NCI-H1417 treated with DMSO at 0.1 percent for 48 hours (cell line): ENCODE measurements around the gene IL22RA2.
A peak's percentile ranks its signal among the peaks of the same experiment; 100 is the strongest.
"Not testable (repeated sequence)": the region's sequence is repeated elsewhere in the genome, so short reads cannot be mapped to it uniquely, and the experiment has no call there.

Source experiments
- DNase-seq: peaks from one replicate; lab custom pipeline; 2025; lab: John Stamatoyannopoulos, UW

IL22RA2 gene, protein sequence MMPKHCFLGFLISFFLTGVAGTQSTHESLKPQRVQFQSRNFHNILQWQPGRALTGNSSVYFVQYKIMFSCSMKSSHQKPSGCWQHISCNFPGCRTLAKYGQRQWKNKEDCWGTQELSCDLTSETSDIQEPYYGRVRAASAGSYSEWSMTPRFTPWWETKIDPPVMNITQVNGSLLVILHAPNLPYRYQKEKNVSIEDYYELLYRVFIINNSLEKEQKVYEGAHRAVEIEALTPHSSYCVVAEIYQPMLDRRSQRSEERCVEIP

GRCh38 chr6:137173501-137173900, at the start of gene IL22RA2:
TSS of gene IL22RA2 (minus strand) at chr6:137173644. CDS start at chr6:137161749, 11,895 bp downstream.
- DNase-seq = no peak

GRCh38 chr6:137222381-137222780, 48.9 kb upstream of the IL22RA2 start:
- DNase-seq = no peak

DNA sequence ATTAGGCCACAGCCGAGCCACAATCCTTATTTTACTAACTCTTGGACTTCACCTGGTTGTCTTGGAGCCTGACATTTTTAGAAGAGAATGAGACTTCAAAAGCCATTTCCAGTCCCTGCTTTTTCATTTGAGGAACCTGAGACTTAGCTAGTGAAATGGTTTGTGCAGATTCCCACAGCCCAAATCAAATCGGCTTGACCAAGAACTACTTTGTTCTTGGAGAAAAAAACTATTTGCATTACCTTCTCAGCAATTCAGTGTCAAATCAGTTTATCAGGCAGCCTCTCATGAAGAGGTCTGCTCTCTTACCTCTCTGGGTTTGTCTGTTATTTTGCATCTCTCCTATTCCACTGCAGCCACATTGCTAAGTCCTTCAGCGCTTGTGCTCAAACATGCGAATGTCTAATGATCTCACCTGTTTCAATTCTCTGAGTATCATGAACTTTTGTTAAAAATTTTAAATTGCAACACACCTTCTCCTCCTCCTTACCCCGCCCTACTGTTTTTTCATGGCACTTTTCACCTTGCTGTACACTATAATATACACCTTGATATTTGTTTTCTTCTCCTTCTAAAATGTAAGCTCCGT, 46.3 kb upstream of the IL22RA2 start:
- no peak for DNase-seq

DNA sequence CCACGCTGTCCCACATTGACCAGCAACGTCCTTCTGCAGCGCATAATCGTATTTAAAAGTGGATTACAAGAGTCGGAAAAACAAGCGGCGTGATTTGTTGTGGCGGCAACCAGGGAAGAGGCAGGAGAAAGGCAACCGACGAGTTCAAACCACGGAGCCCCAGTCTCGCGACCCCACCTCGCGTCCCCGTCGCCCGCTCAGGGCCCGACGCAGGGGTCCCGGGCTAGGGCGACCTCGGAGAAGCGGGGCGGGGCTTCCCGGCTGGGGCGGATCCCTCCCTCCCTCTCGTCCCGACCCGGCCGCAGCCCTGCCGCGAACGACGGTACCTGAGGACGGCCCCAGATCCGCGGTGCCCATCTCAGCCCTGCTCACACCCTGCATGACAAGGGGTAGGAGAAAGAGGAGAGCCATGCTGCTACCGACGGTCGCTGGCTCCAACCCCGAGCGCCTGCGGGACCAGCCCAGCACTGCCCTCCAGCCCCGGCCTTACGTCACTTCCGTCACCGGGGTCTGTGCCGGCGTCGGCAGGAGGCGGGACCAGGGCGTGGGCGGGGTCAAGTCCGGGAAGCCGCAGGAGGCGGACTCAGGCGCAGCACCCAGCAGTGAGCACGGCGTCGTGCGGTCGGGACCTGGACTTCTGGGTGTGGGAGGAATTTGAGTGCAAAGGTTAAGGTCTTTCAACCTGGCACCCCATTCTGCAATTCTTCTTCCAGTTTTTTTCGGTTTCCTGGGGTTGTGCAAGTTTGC, 45.6 kb upstream of the IL22RA2 start, which contains the start of gene IFNGR1:
TSS of gene IFNGR1 (minus strand) at position 469 of the 747 bp plus-strand sequence. CDS start at position 411, 58 bp downstream.
- peak; percentile 86 for DNase-seq

- no peak for DNase-seq
These were observed 45.1 kb upstream of the IL22RA2 start for GRCh38 chr6:137218473-137218916.

DNA sequence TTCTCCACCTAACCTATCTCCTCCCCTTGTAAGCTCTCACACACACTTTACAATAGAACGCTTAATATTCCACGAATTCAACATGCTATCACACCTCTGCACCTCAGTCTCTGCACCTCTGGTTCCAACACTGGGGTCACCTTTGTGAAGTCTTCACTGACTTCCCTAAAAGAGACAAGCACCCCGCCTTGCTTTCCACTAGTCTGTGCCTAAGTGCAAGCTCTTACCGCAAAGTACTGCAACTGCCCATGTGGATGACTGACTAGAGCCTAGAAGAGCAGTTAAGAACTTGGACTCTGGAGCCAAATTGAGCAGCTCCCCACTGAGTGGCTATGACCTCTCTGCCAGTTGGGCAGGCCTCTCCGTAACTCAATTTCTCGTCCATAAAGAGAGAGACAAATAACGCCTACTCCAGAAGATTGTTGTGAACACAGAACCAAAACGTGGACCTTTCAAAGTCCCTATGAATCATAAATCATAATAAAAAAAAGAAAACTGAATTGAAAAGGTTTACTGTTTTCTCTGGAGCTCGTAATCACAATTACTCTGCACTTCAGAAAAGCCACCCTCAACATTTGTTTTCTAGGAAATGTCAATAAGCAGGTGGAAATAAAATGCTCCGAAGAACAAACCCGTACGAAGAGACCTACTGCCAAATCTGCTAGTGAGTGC, 44.5 kb upstream of the IL22RA2 start:
- no peak for DNase-seq

- no peak for DNase-seq
These were observed 43.6 kb upstream of the IL22RA2 start for GRCh38 chr6:137216875-137217553.

DNA sequence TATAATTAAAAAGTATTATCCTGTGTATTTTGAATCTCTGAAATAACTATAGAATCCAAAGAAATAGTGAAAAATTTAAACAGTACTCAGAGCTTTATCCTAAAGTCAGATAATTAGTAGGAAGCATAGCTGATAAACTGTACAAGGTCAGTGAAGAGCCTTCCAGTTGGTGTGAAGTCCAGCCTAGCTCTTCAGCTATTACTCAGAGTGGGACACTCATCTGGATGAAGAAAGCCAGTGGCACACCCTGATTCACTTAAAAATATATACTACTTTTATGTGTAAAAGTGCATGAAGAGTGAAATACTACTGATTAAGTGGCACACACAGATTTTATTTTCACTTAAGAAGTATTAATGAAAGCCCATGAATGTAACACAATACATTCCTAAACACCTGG, 42.7 kb upstream of the IL22RA2 start:
- no peak for DNase-seq

GRCh38 chr6:137215630-137216029, 42.2 kb upstream of the IL22RA2 start:
- not testable (repeated sequence) for DNase-seq

DNA sequence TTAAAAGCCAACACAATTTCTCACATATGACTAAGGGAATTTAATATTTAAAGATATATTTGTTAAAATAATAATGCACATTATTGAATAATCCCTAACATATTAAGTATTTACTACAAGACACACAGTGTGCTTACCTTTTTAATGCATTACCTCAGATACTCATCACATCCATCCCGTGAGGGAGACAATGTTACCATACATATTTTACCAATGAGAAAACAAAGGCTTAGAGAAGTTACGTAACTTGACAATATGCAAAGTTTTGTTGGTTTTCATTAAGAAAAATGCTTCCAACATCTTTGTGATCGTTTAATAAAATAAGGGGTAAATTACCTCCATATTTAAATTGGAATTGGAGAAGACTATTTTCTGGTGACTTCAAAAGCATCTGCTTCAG, 41.5 kb upstream of the IL22RA2 start:
- DNase-seq = no peak

GRCh38 chr6:137213813-137214212, 40.4 kb upstream of the IL22RA2 start:
- no peak for DNase-seq

DNA sequence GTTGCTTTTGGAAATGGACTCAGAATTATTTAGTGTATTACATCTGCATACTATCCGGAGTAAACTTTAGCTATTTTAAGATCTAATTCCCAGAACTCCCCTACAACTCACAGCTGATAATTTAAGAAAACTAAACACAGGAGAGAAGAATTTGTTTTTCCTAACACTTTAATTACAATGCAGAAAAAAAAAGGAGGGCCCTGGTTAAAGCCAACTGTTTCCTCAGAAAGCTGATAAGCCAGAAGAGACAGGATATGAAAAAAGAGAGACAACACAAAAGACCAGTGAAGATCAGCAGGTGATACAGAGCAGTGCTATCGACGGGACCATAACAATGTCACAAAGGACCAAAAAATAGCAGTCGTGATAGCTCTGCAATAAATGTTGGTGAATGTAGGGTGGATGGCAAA, 39.9 kb upstream of the IL22RA2 start:
- no peak for DNase-seq

GRCh38 chr6:137211910-137212309, 38.5 kb upstream of the IL22RA2 start:
- no peak for DNase-seq

- no peak for DNase-seq
These were observed 37.5 kb upstream of the IL22RA2 start for GRCh38 chr6:137210903-137211302.

- DNase-seq = no peak
These were observed 34.8 kb upstream of the IL22RA2 start for GRCh38 chr6:137208279-137208678.

DNA sequence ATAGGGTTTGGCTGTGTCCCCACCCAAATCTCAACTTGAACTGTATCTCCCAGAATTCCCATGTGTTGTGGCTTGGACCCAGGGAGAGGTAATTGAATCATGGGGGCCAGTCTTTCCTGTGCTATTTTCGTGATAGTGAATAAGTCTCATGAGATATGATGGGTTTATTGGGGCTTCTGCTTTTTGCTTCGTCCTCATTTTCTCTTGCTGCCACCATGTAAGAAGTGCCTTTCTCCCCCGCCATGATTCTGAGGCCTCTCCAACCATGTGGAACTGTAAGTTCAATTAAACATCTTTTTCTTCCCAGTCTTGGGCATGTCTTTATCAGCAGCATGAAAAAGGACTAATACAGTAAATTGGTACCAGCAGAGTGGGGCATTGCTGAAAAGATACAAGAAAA, 34.0 kb upstream of the IL22RA2 start:
- DNase-seq = not testable (repeated sequence)

DNA sequence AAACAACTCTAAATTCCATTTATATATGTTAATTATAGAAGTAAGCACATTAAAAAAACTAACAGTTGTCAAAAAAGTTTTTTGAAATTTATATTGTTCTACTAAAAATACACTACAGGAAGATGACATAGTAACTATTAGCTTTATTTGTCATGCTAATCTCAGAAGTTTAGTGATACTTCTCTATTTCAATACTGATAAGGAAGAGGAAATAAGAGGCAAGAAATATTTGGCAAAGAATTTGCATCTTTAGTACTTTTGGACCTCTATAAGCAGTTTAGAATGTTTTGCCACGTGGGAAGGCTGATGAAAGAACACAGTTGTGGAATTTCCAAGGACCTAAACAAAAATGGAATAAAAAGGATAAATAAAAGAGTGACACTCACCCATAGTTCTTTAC, 33.1 kb upstream of the IL22RA2 start:
- DNase-seq = no peak

DNA sequence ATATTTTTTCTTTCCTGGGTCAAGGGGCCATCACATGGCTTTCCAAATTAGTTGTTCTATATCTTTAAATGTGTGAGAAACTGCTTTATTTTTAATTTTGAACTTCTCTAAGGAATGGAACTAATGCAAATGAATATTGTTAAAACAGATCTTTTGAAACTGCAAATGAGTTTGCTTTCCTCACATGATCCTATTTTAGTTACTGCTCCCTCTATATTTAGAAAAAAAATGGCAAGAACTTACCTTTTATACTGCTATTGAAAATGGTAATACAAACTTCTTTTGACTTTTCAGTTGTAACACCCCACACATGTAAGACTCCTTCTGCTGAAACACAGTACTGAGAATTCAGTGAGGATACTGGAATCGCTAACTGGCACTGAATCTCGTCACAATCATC, 29.8 kb upstream of the IL22RA2 start:
- DNase-seq = no peak

- DNase-seq = no peak
These were observed 28.6 kb upstream of the IL22RA2 start for GRCh38 chr6:137202078-137202477.

DNA sequence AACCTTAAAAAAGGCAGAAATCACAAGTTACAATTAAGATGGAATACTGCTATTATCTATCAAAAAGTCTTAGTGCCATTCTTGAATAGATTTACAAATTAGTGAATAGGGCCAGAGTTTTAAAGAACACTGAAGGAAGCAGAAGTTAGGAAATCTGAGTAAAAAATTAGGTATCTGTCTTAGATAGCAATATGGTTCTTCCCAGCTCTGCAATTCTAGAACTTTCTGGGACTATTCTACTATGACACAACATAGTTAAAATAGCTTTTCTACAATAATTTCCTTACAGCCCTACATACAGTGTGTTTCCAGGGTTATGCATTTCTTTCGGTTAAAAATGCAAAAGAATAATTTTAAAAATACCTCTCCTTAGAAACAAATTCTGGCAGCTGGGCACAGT, 27.6 kb upstream of the IL22RA2 start:
- DNase-seq = no peak

GRCh38 chr6:137200288-137200687, 26.8 kb upstream of the IL22RA2 start:
- no peak for DNase-seq
